Measurements from ENCODE around the gene RPL41.
"Not testable (repeated sequence)": the region's sequence is repeated elsewhere in the genome, so short reads cannot be mapped to it uniquely, and the experiment has no call there.

Gene RPL41
- 75.4 to 178 (median 122) reads per million in 18 experiments for total RNA-seq

GRCh38 chr12:56116267-56117081 is at the start of gene RPL41:
Gene RPL41, plus strand, starts transcription at chr12:56116633.
- peak; percentile 97 for DNase-seq

GRCh38 chr12:56071648-56072047 is 44.8 kb upstream of the RPL41 start:
- no peak for DNase-seq

GRCh38 chr12:56074396-56074795 is 42.0 kb upstream of the RPL41 start:
- no peak for DNase-seq

GRCh38 chr12:56077966-56078365 is 38.5 kb upstream of the RPL41 start:
- not testable (repeated sequence) for DNase-seq

GRCh38 chr12:56078427-56078826 is 38.0 kb upstream of the RPL41 start:
- no peak for DNase-seq

- peak; percentile 79 to 81 for DNase-seq
These were observed 37.3 kb upstream of the RPL41 start for GRCh38 chr12:56078931-56079722.

GRCh38 chr12:56079723-56080555 is 36.5 kb upstream of the RPL41 start, which contains the start of gene ERBB3:
Gene ERBB3, plus strand, starts transcription at chr12:56080165. Its CDS starts 136 bp downstream, at chr12:56080301.
- peak; percentile 49 to 53 for DNase-seq

GRCh38 chr12:56080556-56081138 is 35.8 kb upstream of the RPL41 start:
- DNase-seq, result no peak

GRCh38 chr12:56081393-56082347 is 34.8 kb upstream of the RPL41 start:
- peak in 1 of 2 donors; percentile 3 for DNase-seq

- no peak for DNase-seq
These were observed 34.1 kb upstream of the RPL41 start for GRCh38 chr12:56082382-56082781.

- DNase-seq, result no peak
These were observed 33.5 kb upstream of the RPL41 start for GRCh38 chr12:56082967-56083366.

- peak; percentile 18 to 52 for DNase-seq
These were observed 31.4 kb upstream of the RPL41 start for GRCh38 chr12:56084958-56085543.

GRCh38 chr12:56086096-56086495 is 30.3 kb upstream of the RPL41 start:
- no peak for DNase-seq

- no peak for DNase-seq
These were observed 29.8 kb upstream of the RPL41 start for GRCh38 chr12:56086608-56087007.

GRCh38 chr12:56087220-56087619 is 29.2 kb upstream of the RPL41 start:
- DNase-seq, result peak; percentile 42 to 66

GRCh38 chr12:56097738-56098137 is 18.7 kb upstream of the RPL41 start:
- DNase-seq, result no peak

GRCh38 chr12:56098592-56098991 is 17.8 kb upstream of the RPL41 start:
- no peak for DNase-seq

- no peak for DNase-seq
These were observed 16.6 kb upstream of the RPL41 start for GRCh38 chr12:56099787-56100186.

GRCh38 chr12:56101045-56101444 is 15.4 kb upstream of the RPL41 start:
- DNase-seq, result no peak

GRCh38 chr12:56102683-56103065 is 13.8 kb upstream of the RPL41 start:
- DNase-seq, result no peak

Data from inflammatory macrophage (primary cell).